HepG2 (cell line): Measurements from ENCODE around the gene ATXN2. TPM values are rescaled to one million over a fixed set of nuclear protein-coding genes. Genes with fewer than 3 reads are reported as not detected.

Experiments used
- ATAC-seq: fragments of 200-7000 bp; cut with Tn5 transposase; 3 replicates; pipeline ENCODE4 v1.9.1; 2020; ENCODE audit warnings: mild to moderate bottlenecking, moderate library complexity
- BruUV-seq: library from RNA; stranded (reverse); fragments of 400-500 nt; replicated peaks from 2 replicates; lab custom pipeline; 2021; lab: Mats Ljungman, UMichigan
- CTCF ChIA-PET: fragments of 300-600 bp; formaldehyde crosslinking; extraction: SDS; loops from one replicate; lab custom pipeline; 2021; ENCODE audit warnings: low total read pairs, inconsistent platforms, low intra/inter-chr PET ratio; lab: Yijun Ruan, JAX
- POLR2A ChIA-PET: fragments of 350-600 bp; sonication (Branson Sonifier 250); formaldehyde crosslinking; loops from one replicate; lab custom pipeline; 2020; ENCODE audit warnings: antibody characterized with exemption, inconsistent platforms; lab: Yijun Ruan, JAX
- DNase-seq: peaks from one replicate; pipeline ENCODE4 v3.0.0-alpha.2; 2015; ENCODE audit warnings: low spot score
- FAIRE-seq: peaks from 3 replicates; lab custom pipeline; 2011; peaks lifted over from hg19 to GRCh38; lab: Jason Lieb, UNC
- H2AFZ ChIP-seq: one replicate; pipeline ENCODE4 v1.6.1; 2011; ENCODE audit warnings: low read length, inconsistent platforms
- H3K27ac ChIP-seq: fragments of 300-600 bp; 3 replicates; pipeline ENCODE4 v1.8.0; 2011; ENCODE audit warnings: mixed run types, mild to moderate bottlenecking, mixed read lengths, low read length, inconsistent platforms; ENCODE audit not compliant: insufficient read depth; ENCODE audit errors: extremely low read length
- H3K27me3 ChIP-seq, 2 experiments: fragments of 200-600 bp in 1 of 2; 2 replicates in 1 of 2; 3 replicates in 1 of 2; pipeline versions ENCODE4 v1.6.0 to v1.8.0; 2011; ENCODE audit warnings: low read length in 2 of 2, mild to moderate bottlenecking in 2 of 2, moderate library complexity in 2 of 2, inconsistent platforms in 1 of 2; ENCODE audit not compliant: insufficient read depth in 2 of 2, control insufficient read depth in 1 of 2
- H3K36me3 ChIP-seq, 2 experiments: fragments of 200-600 bp in 1 of 2; replicated peaks in 1 of 2; 2 replicates in 1 of 2; 3 replicates in 1 of 2; pipeline versions ENCODE4 v1.5.1 to v1.8.0; 2011; ENCODE audit warnings: low read length in 2 of 2, inconsistent platforms in 1 of 2; ENCODE audit not compliant: insufficient read depth in 2 of 2, control insufficient read depth in 1 of 2
- H3K4me1 ChIP-seq: 2 replicates; pipeline ENCODE4 v1.5.1; 2012; ENCODE audit warnings: low read length, inconsistent platforms; ENCODE audit not compliant: insufficient read depth
- H3K4me2 ChIP-seq: 2 replicates; pipeline ENCODE4 v1.6.0; 2011; ENCODE audit warnings: low read depth, low read length, inconsistent platforms
- H3K4me3 ChIP-seq, 3 experiments: fragments of 200-600 bp in 1 of 3; sonication (generic), shearing (Covaris generic) in 1 of 3; replicated peaks in 1 of 3; 2 replicates each; pipeline ENCODE4 v1.5.1; 2011 to 2016; ENCODE audit warnings: low read length in 3 of 3, inconsistent platforms in 2 of 3, low read depth in 2 of 3, mild to moderate bottlenecking in 2 of 3, control low read depth in 1 of 3, mixed read lengths in 1 of 3; ENCODE audit not compliant: insufficient read depth in 1 of 3
- H3K79me2 ChIP-seq: one replicate; pipeline ENCODE4 v1.6.1; 2011; ENCODE audit warnings: low read length, inconsistent platforms; ENCODE audit not compliant: insufficient read depth
- H3K9ac ChIP-seq: 2 replicates; pipeline ENCODE4 v1.6.0; 2011; ENCODE audit warnings: mild to moderate bottlenecking, low read depth, low read length, inconsistent platforms; ENCODE audit not compliant: insufficient read depth
- H3K9me3 ChIP-seq: 2 replicates; pipeline ENCODE4 v1.5.1; 2012; ENCODE audit warnings: mild to moderate bottlenecking, low read length
- H4K20me1 ChIP-seq: 2 replicates; pipeline ENCODE4 v1.6.0; 2011; ENCODE audit warnings: inconsistent platforms, mild to moderate bottlenecking, low read length, moderate library complexity; ENCODE audit not compliant: insufficient read depth
- FOXM1 ChIP-seq: sonication (generic); formaldehyde crosslinking; IDR thresholded peaks from 2 replicates; pipeline ENCODE4 v1.5.0; 2020; ENCODE audit warnings: missing genetic modification reagents
- FOXO4 ChIP-seq: sonication (generic); formaldehyde crosslinking; conservative IDR thresholded peaks from 2 replicates; pipeline ENCODE4 v1.8.1; 2023; ENCODE audit warnings: missing genetic modification reagents
- MTA1 ChIP-seq: sonication (generic); formaldehyde crosslinking; IDR thresholded peaks from 2 replicates; pipeline ENCODE4 v1.4.0; 2020; ENCODE audit warnings: missing genetic modification reagents, mild to moderate bottlenecking, borderline replicate concordance
- PPARG ChIP-seq: conservative IDR thresholded peaks from 2 replicates; pipeline ENCODE4 v1.6.1; 2016; ENCODE audit warnings: missing biosample characterization, missing genetic modification reagents
- RAD21 ChIP-seq: fragments of 450-650 bp; formaldehyde crosslinking; IDR thresholded peaks from 2 replicates; pipeline ENCODE4 v1.5.0; 2020; ENCODE audit warnings: mild to moderate bottlenecking
- SMARCE1 ChIP-seq: fragments of 450-650 bp; IDR thresholded peaks from 2 replicates; pipeline ENCODE4 v1.6.1; 2017; ENCODE audit warnings: borderline replicate concordance
- SP2 ChIP-seq: sonication (generic); formaldehyde crosslinking; IDR thresholded peaks from 2 replicates; pipeline ENCODE4 v1.5.1; 2020; ENCODE audit warnings: mild to moderate bottlenecking, missing genetic modification reagents
- SRSF1 ChIP-seq: fragments of 200-400 bp; formaldehyde crosslinking; optimal IDR thresholded peaks from 2 replicates; pipeline ENCODE3; 2017; ENCODE audit warnings: mild to moderate bottlenecking, low read depth, low read length, moderate library complexity
- TMF1 ChIP-seq: sonication (generic); formaldehyde crosslinking; IDR thresholded peaks from 2 replicates; pipeline ENCODE4 v1.8.1; 2022; ENCODE audit warnings: low read depth, missing genetic modification reagents
- YY1 ChIP-seq: IDR thresholded peaks from 2 replicates; pipeline ENCODE4 v1.6.1; 2011; ENCODE audit warnings: low read length, low read depth, moderate library complexity, mild to moderate bottlenecking; ENCODE audit not compliant: insufficient read depth, insufficient replicate concordance
- ZNF136 ChIP-seq: sonication (generic); formaldehyde crosslinking; IDR thresholded peaks from 2 replicates; pipeline ENCODE4 v1.8.1; 2022; ENCODE audit warnings: low read depth, mild to moderate bottlenecking, moderate library complexity, missing genetic modification reagents
- ZNF44 ChIP-seq: sonication (generic); formaldehyde crosslinking; IDR thresholded peaks from 2 replicates; pipeline ENCODE4 v1.5.1; 2020; ENCODE audit warnings: mild to moderate bottlenecking, missing genetic modification reagents
- ZNF678 ChIP-seq: sonication (generic); formaldehyde crosslinking; IDR thresholded peaks from 2 replicates; pipeline ENCODE4 v1.4.0; 2020; ENCODE audit warnings: mild to moderate bottlenecking, missing genetic modification reagents
- ZNF761 ChIP-seq: sonication (generic); formaldehyde crosslinking; conservative IDR thresholded peaks from 2 replicates; pipeline ENCODE4 v1.4.0; 2020; ENCODE audit warnings: mild to moderate bottlenecking, missing genetic modification reagents
- WGBS: methylation state at CpG from one replicate; pipeline ENCODE4 v1.1.6; 2017; ENCODE audit warnings: low lambda C conversion rate; 5-methylcytosine and 5-hydroxymethylcytosine counted together
- in situ Hi-C: cut with HindIII; loops from 2 replicates; pipeline ENCODE4 v1.10.0; 2017; ENCODE audit warnings: low pct_unique_long_range_greater_than_20kb; ENCODE audit not compliant: extremely low pct_ligation_motif_present
- intact Hi-C: fragments of 100-400 bp; cut with micrococcal nuclease; formaldehyde crosslinking; loops from one replicate; pipeline ENCODE4 v1.10.0; 2022; ENCODE audit not compliant: unreplicated experiment
- polyA plus RNA-seq, 8 experiments: library from polyadenylated mRNA; depleted of rRNA in 3 of 8; stranded (reverse) in 7 of 8; unstranded in 1 of 8; fragments of >200 nt; fragmentation: Illumina TruSeq in 4 of 8; extraction: Trizol in 4 of 8; gene quantifications; 2 replicates each; pipeline versions ENCODE4 v1.2.1 to v1.2.3, GENCODE V29; 2011 to 2016; ENCODE audit warnings: low read depth in 4 of 8, missing spikeins in 1 of 8, mixed read lengths in 1 of 8; ENCODE audit not compliant: insufficient read depth in 1 of 8
- total RNA-seq, 5 experiments: library from RNA; depleted of rRNA; stranded (reverse); fragments of >200 nt; fragmentation: Illumina TruSeq; extraction: Trizol; gene quantifications; 2 replicates each; pipeline ENCODE4 v1.2.3, GENCODE V29; 2016; ENCODE audit warnings: low read depth in 1 of 5
- TF ChIP-seq, protein P1 (sequence below): IDR thresholded peaks from 2 replicates; pipeline ENCODE4 v1.6.1; 2012; ENCODE audit warnings: inconsistent platforms
- TF ChIP-seq, protein P2 (sequence below): sonication (generic); formaldehyde crosslinking; IDR thresholded peaks from 2 replicates; pipeline ENCODE4 v1.4.0; 2020; ENCODE audit warnings: mild to moderate bottlenecking, missing genetic modification reagents
- TF ChIP-seq, protein P3 (sequence below): sonication (generic); formaldehyde crosslinking; IDR thresholded peaks from 2 replicates; pipeline ENCODE4 v1.5.1; 2020; ENCODE audit warnings: mild to moderate bottlenecking, moderate library complexity, missing genetic modification reagents
- TF ChIP-seq, protein P4 (sequence below): sonication (generic); formaldehyde crosslinking; IDR thresholded peaks from 2 replicates; pipeline ENCODE4 v1.5.0; 2020; ENCODE audit warnings: missing genetic modification reagents

Gene ATXN2
- total and polyA plus RNA-seq, 2 of the 13 experiments (the other 11 are each of a cell fraction or from before 2014, with no cell fraction given) = 18.1 to 27.1 TPM

GRCh38 chr12:111405859-111406473 lies 193.1 kb downstream of the ATXN2 start, which contains the start of gene SH2B3:
SH2B3 (plus strand) TSS chr12:111405923; CDS start chr12:111418146, 12,223 bp downstream.
- in situ Hi-C loops (no loop called here), intact Hi-C loops (loop anchor here (2.0 kb wide), 1 partner anchor 45 kb away; no protein-coding TSS in a partner anchor)
- CTCF ChIA-PET = interaction anchor here (1.4 kb wide), 1 partner anchor 9 kb away, joined by 4 read pairs; no protein-coding TSS in a partner anchor
- Histone ChIP-seq H3K4me3 (peak within 1 kb of the TSS; percentile 92 to 95 (median 93)), H3K27me3 (no peaks in the 10 kb centered on the region; a peak in 1 of 5 replicates), H3K4me1 (peaks cover 52% of the 10 kb centered on the region), H4K20me1 (peaks cover 28% of the 10 kb centered on the region), H3K4me2 (peak within 1 kb of the TSS; percentile 94), H3K27ac (peak within 1 kb of the TSS; percentile 68), H3K36me3 (0 out of 5 replicates have a peak, but pooled peaks cover 0 to 5% of the 10 kb centered on the region in 2 experiments), H3K9ac (peak within 1 kb of the TSS; percentile 81), H3K9me3 (no peaks in the 10 kb centered on the region), H3K79me2 (peaks cover 28% of the 10 kb centered on the region), H2AFZ (no peak within 1 kb of the TSS)
- DNase-seq (no peak), ATAC-seq (peak; percentile 9), FAIRE-seq (no peak)
- no TSS peak for BruUV-seq
- POLR2A ChIA-PET = no interaction called here
- 0% methylated on average over 8 of the region's 80 CpGs for WGBS
- TF ChIP-seq YY1 (peak; percentile 48), ZNF678 (CRISPR knock-in tag) (0 out of 2 replicates have a peak, but pooled peaks have one; percentile 26), MTA1 (no peak), ZNF136 (CRISPR knock-in tag) (no peak), ZNF44 (CRISPR knock-in tag) (no peak), PPARG (CRISPR knock-in tag) (no peak), FOXM1 (CRISPR knock-in tag) (no peak), ZNF761 (CRISPR knock-in tag) (no peak), SMARCE1 (no peak), SRSF1 (peak; percentile 13), FOXO4 (CRISPR knock-in tag) (no peak), TMF1 (CRISPR knock-in tag) (peak; percentile 49; the same call in 1 of the 2 replicates), RAD21 (CRISPR knock-in tag) (peak; percentile 20; the same call in 1 of the 2 replicates), SP2 (CRISPR knock-in tag) (peak; percentile 25; the same call in 1 of the 2 replicates)
- TF ChIP-seq, protein P1, sequence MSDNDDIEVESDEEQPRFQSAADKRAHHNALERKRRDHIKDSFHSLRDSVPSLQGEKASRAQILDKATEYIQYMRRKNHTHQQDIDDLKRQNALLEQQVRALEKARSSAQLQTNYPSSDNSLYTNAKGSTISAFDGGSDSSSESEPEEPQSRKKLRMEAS = peak; percentile 13
- TF ChIP-seq, protein P2, sequence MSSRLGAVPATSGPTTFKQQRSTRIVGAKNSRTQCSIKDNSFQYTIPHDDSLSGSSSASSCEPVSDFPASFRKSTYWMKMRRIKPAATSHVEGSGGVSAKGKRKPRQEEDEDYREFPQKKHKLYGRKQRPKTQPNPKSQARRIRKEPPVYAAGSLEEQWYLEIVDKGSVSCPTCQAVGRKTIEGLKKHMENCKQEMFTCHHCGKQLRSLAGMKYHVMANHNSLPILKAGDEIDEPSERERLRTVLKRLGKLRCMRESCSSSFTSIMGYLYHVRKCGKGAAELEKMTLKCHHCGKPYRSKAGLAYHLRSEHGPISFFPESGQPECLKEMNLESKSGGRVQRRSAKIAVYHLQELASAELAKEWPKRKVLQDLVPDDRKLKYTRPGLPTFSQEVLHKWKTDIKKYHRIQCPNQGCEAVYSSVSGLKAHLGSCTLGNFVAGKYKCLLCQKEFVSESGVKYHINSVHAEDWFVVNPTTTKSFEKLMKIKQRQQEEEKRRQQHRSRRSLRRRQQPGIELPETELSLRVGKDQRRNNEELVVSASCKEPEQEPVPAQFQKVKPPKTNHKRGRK (CRISPR knock-in tag) = no peak
- TF ChIP-seq, protein P3, sequence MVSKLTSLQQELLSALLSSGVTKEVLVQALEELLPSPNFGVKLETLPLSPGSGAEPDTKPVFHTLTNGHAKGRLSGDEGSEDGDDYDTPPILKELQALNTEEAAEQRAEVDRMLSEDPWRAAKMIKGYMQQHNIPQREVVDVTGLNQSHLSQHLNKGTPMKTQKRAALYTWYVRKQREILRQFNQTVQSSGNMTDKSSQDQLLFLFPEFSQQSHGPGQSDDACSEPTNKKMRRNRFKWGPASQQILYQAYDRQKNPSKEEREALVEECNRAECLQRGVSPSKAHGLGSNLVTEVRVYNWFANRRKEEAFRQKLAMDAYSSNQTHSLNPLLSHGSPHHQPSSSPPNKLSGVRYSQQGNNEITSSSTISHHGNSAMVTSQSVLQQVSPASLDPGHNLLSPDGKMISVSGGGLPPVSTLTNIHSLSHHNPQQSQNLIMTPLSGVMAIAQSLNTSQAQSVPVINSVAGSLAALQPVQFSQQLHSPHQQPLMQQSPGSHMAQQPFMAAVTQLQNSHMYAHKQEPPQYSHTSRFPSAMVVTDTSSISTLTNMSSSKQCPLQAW (CRISPR knock-in tag) = peak; percentile 54; the same call in 1 of the 2 replicates
- TF ChIP-seq, protein P4, sequence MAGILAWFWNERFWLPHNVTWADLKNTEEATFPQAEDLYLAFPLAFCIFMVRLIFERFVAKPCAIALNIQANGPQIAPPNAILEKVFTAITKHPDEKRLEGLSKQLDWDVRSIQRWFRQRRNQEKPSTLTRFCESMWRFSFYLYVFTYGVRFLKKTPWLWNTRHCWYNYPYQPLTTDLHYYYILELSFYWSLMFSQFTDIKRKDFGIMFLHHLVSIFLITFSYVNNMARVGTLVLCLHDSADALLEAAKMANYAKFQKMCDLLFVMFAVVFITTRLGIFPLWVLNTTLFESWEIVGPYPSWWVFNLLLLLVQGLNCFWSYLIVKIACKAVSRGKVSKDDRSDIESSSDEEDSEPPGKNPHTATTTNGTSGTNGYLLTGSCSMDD = no peak
